PC-9 (cell line): ENCODE measurements around the gene YTHDF2. TPM values are rescaled to one million over a fixed set of nuclear protein-coding genes. Genes with fewer than 3 reads are reported as not detected.
"Not testable (repeated sequence)": the region's sequence is repeated elsewhere in the genome, so short reads cannot be mapped to it uniquely, and the experiment has no call there.

Source experiments
- Bru-seq: library from RNA; stranded (reverse); fragments of 400-500 nt; gene quantifications from one replicate; lab custom pipeline; 2021; lab: Mats Ljungman, UMichigan
- BruChase-seq, 2 experiments: library from RNA; stranded (reverse); fragments of 400-500 nt; gene quantifications; one replicate each; lab custom pipeline; 2021; lab: Mats Ljungman, UMichigan
- BruUV-seq: library from RNA; stranded (reverse); fragments of 400-500 nt; replicated peaks from 2 replicates; lab custom pipeline; 2021; lab: Mats Ljungman, UMichigan
- CTCF ChIA-PET: fragments of 300-600 bp; sonication (Branson Sonifier 250); formaldehyde crosslinking; loops from one replicate; lab custom pipeline; 2022; ENCODE audit warnings: antibody characterized with exemption; lab: Charles Lee
- POLR2A ChIA-PET: fragments of 300-600 bp; sonication (Branson Sonifier 250); formaldehyde crosslinking; loops from one replicate; lab custom pipeline; 2022; ENCODE audit warnings: antibody characterized with exemption; ENCODE audit not compliant: unreplicated experiment; lab: Charles Lee
- DNase-seq, 2 experiments: peaks; one replicate each; pipeline versions ENCODE4 v3.0.0 to v3.0.0-alpha.2; 2015 to 2022; ENCODE audit warnings: mixed read lengths in 1 of 2
- H2AFZ ChIP-seq: fragments of 200-600 bp; sonication (generic); 2 replicates; pipeline ENCODE4 v1.8.1; 2017; ENCODE audit warnings: antibody characterized with exemption
- H3F3A ChIP-seq: fragments of 200-600 bp; sonication (generic); 2 replicates; pipeline ENCODE4 v1.8.1; 2017; ENCODE audit warnings: antibody characterized with exemption, mild to moderate bottlenecking, low read depth; ENCODE audit not compliant: insufficient read depth
- H3K27ac ChIP-seq: fragments of 200-600 bp; sonication (generic); 2 replicates; pipeline ENCODE4 v1.6.1; 2016; ENCODE audit warnings: mixed run types
- H3K27me3 ChIP-seq: fragments of 200-600 bp; sonication (generic); 2 replicates; pipeline ENCODE4 v1.6.1; 2016; ENCODE audit warnings: low read depth, mixed run types; ENCODE audit not compliant: insufficient read depth
- H3K36me3 ChIP-seq: fragments of 200-600 bp; sonication (generic); 2 replicates; pipeline ENCODE4 v1.6.1; 2016; ENCODE audit warnings: low read depth, mixed run types
- H3K4me1 ChIP-seq: fragments of 200-600 bp; sonication (generic); replicated peaks from 2 replicates; pipeline ENCODE4 v1.6.1; 2016; ENCODE audit warnings: mixed run types; ENCODE audit not compliant: insufficient read depth
- H3K4me2 ChIP-seq: fragments of 200-600 bp; sonication (generic); 2 replicates; pipeline ENCODE4 v1.6.1; 2017; ENCODE audit warnings: mixed run types
- H3K4me3 ChIP-seq: fragments of 200-600 bp; sonication (generic); 2 replicates; pipeline ENCODE4 v1.6.1; 2016; ENCODE audit warnings: mixed run types
- H3K79me2 ChIP-seq: fragments of 200-600 bp; sonication (generic); 2 replicates; pipeline ENCODE4 v1.6.1; 2017; ENCODE audit warnings: low read depth, mixed run types
- H3K9me2 ChIP-seq: fragments of 200-600 bp; sonication (generic); 2 replicates; pipeline ENCODE4 v1.8.1; 2017; ENCODE audit warnings: mild to moderate bottlenecking; ENCODE audit not compliant: insufficient read depth
- H3K9me3 ChIP-seq: fragments of 200-600 bp; sonication (generic); 2 replicates; pipeline ENCODE4 v1.8.1; 2016; ENCODE audit warnings: low read depth; ENCODE audit not compliant: insufficient read depth
- H4K20me1 ChIP-seq: fragments of 200-600 bp; sonication (generic); 2 replicates; pipeline ENCODE4 v1.8.1; 2017; ENCODE audit not compliant: insufficient read depth
- EZH2 ChIP-seq: fragments of 200-600 bp; sonication (generic); IDR thresholded peaks from 2 replicates; pipeline ENCODE4 v1.8.0; 2017; ENCODE audit warnings: antibody characterized with exemption, low read depth
- intact Hi-C: fragments of 100-400 bp; cut with micrococcal nuclease; formaldehyde crosslinking; loops from one replicate; pipeline ENCODE4 v1.10.0; 2022; ENCODE audit not compliant: unreplicated experiment
- long read RNA-seq: library from polyadenylated mRNA; stranded (forward); transcript quantifications from one replicate; pipeline ENCODE4 v2.0.0, GENCODE V29; 2022
- total RNA-seq: library from RNA; stranded (reverse); gene quantifications from 2 replicates; pipeline ENCODE4 v1.2.3, GENCODE V29; 2021
- TF ChIP-seq, protein P1 (sequence below): fragments of 200-600 bp; sonication (generic); conservative IDR thresholded peaks from 2 replicates; pipeline ENCODE4 v1.6.1; 2017; ENCODE audit warnings: mixed run types, antibody characterized with exemption, mild to moderate bottlenecking, moderate library complexity

Gene YTHDF2
- total RNA-seq (46.4 and 63.4 TPM in 2 replicates), Bru-seq, nascent RNA (percentile 96 among the genes with signal in this experiment), BruChase-seq, experiment 1, labeled RNA remaining after a 2-hour chase (percentile 94 among the genes with signal in this experiment), BruChase-seq, experiment 2, labeled RNA remaining after a 6-hour chase (percentile 83 among the genes with signal in this experiment)
- long read RNA-seq, transcript YTHDF2-201 (5 exons, 2,925 nt) = major isoform, 127 of 157 reads
- long read RNA-seq, partial matches to known transcripts = 6 of 157 reads
- long read RNA-seq, other reads (novel, unspliced or antisense) = 21 of 157 reads

DNA sequence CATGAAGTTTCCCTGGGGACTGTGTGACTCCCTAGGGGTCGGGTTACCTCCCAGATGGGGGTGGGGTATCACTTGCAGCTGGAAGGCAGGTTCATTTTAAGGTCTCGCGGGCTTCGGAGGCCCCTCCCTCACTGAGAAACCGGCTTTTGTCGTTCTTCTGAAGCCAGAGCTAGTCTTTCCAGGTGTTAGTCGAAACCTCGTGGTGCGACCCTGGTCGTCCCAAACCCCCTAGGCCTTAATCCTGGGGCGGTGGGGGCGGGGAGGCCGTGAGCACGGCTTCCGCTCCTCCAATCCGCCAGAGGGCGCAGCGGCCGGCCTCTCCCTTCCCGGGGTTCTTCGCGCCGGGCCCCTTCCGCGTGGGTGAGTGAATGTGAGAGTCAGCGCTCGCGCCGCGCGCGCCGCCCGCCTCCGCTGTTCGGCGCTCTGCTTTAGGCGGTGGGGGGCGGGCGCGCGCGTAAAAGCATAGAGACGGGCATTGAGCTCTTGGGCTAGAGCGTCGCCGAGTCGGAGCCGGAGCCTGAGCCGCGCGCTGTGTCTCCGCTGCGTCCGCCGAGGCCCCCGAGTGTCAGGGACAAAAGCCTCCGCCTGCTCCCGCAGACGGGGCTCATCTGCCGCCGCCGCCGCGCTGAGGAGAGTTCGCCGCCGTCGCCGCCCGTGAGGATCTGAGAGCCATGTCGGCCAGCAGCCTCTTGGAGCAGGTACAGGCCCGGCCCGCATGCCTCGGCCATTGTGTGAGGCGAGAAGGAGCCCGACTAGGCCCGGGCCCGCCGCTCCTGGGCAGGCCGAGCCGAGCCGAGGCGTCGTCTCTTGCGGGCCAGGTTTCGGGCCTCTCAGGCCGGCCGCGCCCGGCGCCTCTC, at the start of gene YTHDF2:
YTHDF2 (plus strand) TSS at position 491 of the 857 bp plus-strand sequence; CDS start at position 672, 181 bp downstream.
- ChIA-PET POLR2A (interaction anchor here (0.5 to 1.9 kb wide), 17 partner anchors 14 to 698 kb away, joined by 3 to 45 read pairs (median 14); partner anchors contain the start of genes RNU11 and TAF12), CTCF (interaction anchor here (0.5 to 1.3 kb wide), 23 partner anchors 10 to 543 kb away, joined by 3 to 26 read pairs (median 5); partner anchors contain the start of genes GMEB1, RNU11, SRSF4 and TAF12)
- H3K4me1 ChIP-seq = peaks cover 25% of the 10 kb centered on the region
- no peaks in the 10 kb centered on the region for H3K9me2 ChIP-seq
- peaks cover 19% of the 10 kb centered on the region for H3K36me3 ChIP-seq
- BruUV-seq = no TSS peak
- DNase-seq = peak; percentile 73 to 95
- TF ChIP-seq EZH2 = no peak
- TF ChIP-seq, protein P1, sequence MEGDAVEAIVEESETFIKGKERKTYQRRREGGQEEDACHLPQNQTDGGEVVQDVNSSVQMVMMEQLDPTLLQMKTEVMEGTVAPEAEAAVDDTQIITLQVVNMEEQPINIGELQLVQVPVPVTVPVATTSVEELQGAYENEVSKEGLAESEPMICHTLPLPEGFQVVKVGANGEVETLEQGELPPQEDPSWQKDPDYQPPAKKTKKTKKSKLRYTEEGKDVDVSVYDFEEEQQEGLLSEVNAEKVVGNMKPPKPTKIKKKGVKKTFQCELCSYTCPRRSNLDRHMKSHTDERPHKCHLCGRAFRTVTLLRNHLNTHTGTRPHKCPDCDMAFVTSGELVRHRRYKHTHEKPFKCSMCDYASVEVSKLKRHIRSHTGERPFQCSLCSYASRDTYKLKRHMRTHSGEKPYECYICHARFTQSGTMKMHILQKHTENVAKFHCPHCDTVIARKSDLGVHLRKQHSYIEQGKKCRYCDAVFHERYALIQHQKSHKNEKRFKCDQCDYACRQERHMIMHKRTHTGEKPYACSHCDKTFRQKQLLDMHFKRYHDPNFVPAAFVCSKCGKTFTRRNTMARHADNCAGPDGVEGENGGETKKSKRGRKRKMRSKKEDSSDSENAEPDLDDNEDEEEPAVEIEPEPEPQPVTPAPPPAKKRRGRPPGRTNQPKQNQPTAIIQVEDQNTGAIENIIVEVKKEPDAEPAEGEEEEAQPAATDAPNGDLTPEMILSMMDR = peak; percentile 82
- H3K27me3 ChIP-seq = no peaks in the 10 kb centered on the region
- peak within 1 kb of the TSS; percentile 74 for H3K27ac ChIP-seq
- peak within 1 kb of the TSS; percentile 90 for H2AFZ ChIP-seq
- peaks cover 14% of the 10 kb centered on the region; the same call in 1 of the 2 replicates for H3F3A ChIP-seq
- intact Hi-C loops = loop anchor here (1.0 kb wide), 2 partner anchors 87 to 93 kb away; partner anchors contain the start of gene TAF12
- peak within 1 kb of the TSS; percentile 80 for H3K4me2 ChIP-seq
- peak within 1 kb of the TSS; percentile 82 for H3K4me3 ChIP-seq
- H3K79me2 ChIP-seq = peaks cover 48% of the 10 kb centered on the region
- H3K9me3 ChIP-seq = no peaks in the 10 kb centered on the region
- peaks cover 31% of the 10 kb centered on the region for H4K20me1 ChIP-seq

- H3K27me3 ChIP-seq, H4K20me1 ChIP-seq, H2AFZ ChIP-seq, H3F3A ChIP-seq, H3K36me3 ChIP-seq, CTCF ChIA-PET, H3K4me1 ChIP-seq, intact Hi-C loops, H3K9me3 ChIP-seq, BruUV-seq, DNase-seq, H3K9me2 ChIP-seq, POLR2A ChIA-PET, H3K4me2 ChIP-seq, H3K4me3 ChIP-seq, H3K27ac ChIP-seq, H3K79me2 ChIP-seq: not testable (repeated sequence)
Measured at GRCh38 chr1:28691627-28692026, 45.1 kb upstream of the YTHDF2 start.

DNA sequence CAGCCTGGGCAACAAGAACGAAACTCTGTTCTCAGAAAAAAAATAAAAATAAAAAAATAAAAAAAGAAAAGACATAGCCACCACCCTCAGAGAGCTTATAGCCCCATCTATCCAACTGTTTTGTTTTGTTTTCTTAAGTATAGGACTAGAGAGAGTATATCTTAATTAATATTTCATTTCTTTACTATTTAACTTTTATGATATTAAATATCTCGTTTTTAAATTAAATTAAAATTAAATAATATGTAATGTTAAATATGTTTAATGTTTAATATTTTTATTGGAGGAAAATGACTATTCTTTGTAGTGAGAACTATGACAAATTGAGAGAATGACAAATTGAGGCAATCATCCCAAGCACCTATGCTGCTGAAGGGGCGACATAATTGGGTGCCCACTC, 33.1 kb upstream of the YTHDF2 start:
- H2AFZ ChIP-seq = no peak overlapping the region
- H3K79me2 ChIP-seq = no peaks in the 10 kb centered on the region
- CTCF ChIA-PET = no interaction called here
- H3K9me2 ChIP-seq = no peaks in the 10 kb centered on the region
- no peak overlapping the region for H3K4me3 ChIP-seq
- no peaks in the 10 kb centered on the region for H3K36me3 ChIP-seq
- H3K27ac ChIP-seq = no peak overlapping the region
- no peaks in the 10 kb centered on the region for H3F3A ChIP-seq
- H3K27me3 ChIP-seq = no peaks in the 10 kb centered on the region
- no TSS peak for BruUV-seq
- H3K4me2 ChIP-seq = no peak overlapping the region
- TF ChIP-seq, protein P1 = no peak
- no peak for TF ChIP-seq EZH2
- H3K9me3 ChIP-seq = no peaks in the 10 kb centered on the region
- H3K4me1 ChIP-seq = no peaks in the 10 kb centered on the region
- DNase-seq = no peak
- H4K20me1 ChIP-seq = no peaks in the 10 kb centered on the region
- POLR2A ChIA-PET = no interaction called here
- intact Hi-C loops = no loop called here
